Hematopoietic multipotent progenitor cell (in vitro differentiated cells): Measurements from ENCODE around the gene PLXNA1. TPM values are rescaled to one million over a fixed set of nuclear protein-coding genes. Genes with fewer than 3 reads are reported as not detected.
A peak's percentile ranks its signal among the peaks of the same experiment; 100 is the strongest.

Source experiments
- DNase-seq, 3 donors: peaks; one replicate each; pipeline ENCODE4 v3.0.0-alpha.2; 2011 to 2015; ENCODE audit warnings: low read depth in 2 of 3, low spot score in 2 of 3
- total RNA-seq: library from RNA; depleted of rRNA; stranded (reverse); fragments of >200 nt; gene quantifications from one replicate; pipeline ENCODE4 v1.2.3, GENCODE V29; 2012

PLXNA1 gene
- 0.81 TPM for total RNA-seq

GRCh38 chr3:126982471-126983175, at the start of gene PLXNA1:
TSS of gene PLXNA1 (plus strand) at chr3:126983115. CDS start at chr3:126988594, 5,479 bp downstream.
- DNase-seq, result peak; percentile 64 to 96 (median 67)

- DNase-seq, result no peak
Measured at GRCh38 chr3:126934031-126934531, 48.8 kb upstream of the PLXNA1 start.

GRCh38 chr3:126934991-126935390, 47.9 kb upstream of the PLXNA1 start:
- DNase-seq, result no peak

GRCh38 chr3:126935756-126936509, 47.0 kb upstream of the PLXNA1 start:
- peak in 1 of 3 donors; percentile 24 for DNase-seq

- DNase-seq, result no peak
Measured at GRCh38 chr3:126936853-126937425, 46.0 kb upstream of the PLXNA1 start.

GRCh38 chr3:126937533-126937932, 45.4 kb upstream of the PLXNA1 start:
- no peak for DNase-seq

- DNase-seq, result no peak
Measured at GRCh38 chr3:126937973-126938372, 44.9 kb upstream of the PLXNA1 start.

GRCh38 chr3:126938520-126939337, 44.2 kb upstream of the PLXNA1 start:
- DNase-seq, result no peak

GRCh38 chr3:126939338-126939718, 43.6 kb upstream of the PLXNA1 start:
- no peak for DNase-seq

GRCh38 chr3:126939733-126940132, 43.2 kb upstream of the PLXNA1 start:
- no peak for DNase-seq

- DNase-seq, result no peak
Measured at GRCh38 chr3:126941721-126942270, 41.1 kb upstream of the PLXNA1 start.

GRCh38 chr3:126944089-126944965, 38.6 kb upstream of the PLXNA1 start:
- DNase-seq, result no peak

GRCh38 chr3:126945171-126945721, 37.7 kb upstream of the PLXNA1 start:
- no peak for DNase-seq

- DNase-seq, result no peak
Measured at GRCh38 chr3:126945891-126946290, 37.0 kb upstream of the PLXNA1 start.

- no peak for DNase-seq
Measured at GRCh38 chr3:126946405-126946804, 36.5 kb upstream of the PLXNA1 start.

GRCh38 chr3:126947429-126947828, 35.5 kb upstream of the PLXNA1 start:
- peak in 1 of 3 donors; percentile 19 for DNase-seq

- no peak for DNase-seq
Measured at GRCh38 chr3:126948980-126949535, 33.9 kb upstream of the PLXNA1 start.

- no peak for DNase-seq
Measured at GRCh38 chr3:126951561-126951960, 31.4 kb upstream of the PLXNA1 start.
